Lower leg skin (tissue), 3 donors: ENCODE measurements around the gene TRPM3.

Experiments used
- CTCF ChIP-seq, 3 donors: fragments of 450-650 bp; IDR thresholded peaks; one replicate each; pipeline ENCODE4 v1.5.1; 2016; ENCODE audit warnings: antibody characterized with exemption in 3 of 3, mild to moderate bottlenecking in 3 of 3, moderate library complexity in 2 of 3
- POLR2A ChIP-seq, 2 donors: fragments of 450-650 bp; IDR thresholded peaks; one replicate each; pipeline ENCODE4 v1.6.1; 2016 to 2017; ENCODE audit warnings: antibody characterized with exemption in 2 of 2, mild to moderate bottlenecking in 1 of 2, moderate library complexity in 1 of 2

- TF ChIP-seq POLR2A (IDR thresholded peaks at IDR 0.05): no peak
- TF ChIP-seq CTCF (IDR thresholded peaks at IDR 0.05): no peak
Measured at GRCh38 chr9:70529833-70530232, 591.6 kb downstream of the TRPM3 start.
